Measurements from ENCODE around the gene ADRA2B.

The ADRA2B gene

GRCh38 chr2:96109931-96110511 is 6.3 kb downstream of the ADRA2B start:
- H3K27ac ChIP-seq, result no peak overlapping the region
- H3K4me3 ChIP-seq, result no peak overlapping the region

- H3K4me3 ChIP-seq, result no peak overlapping the region
- peak overlapping the region in 1 of 21 experiments; percentile 11 for H3K27ac ChIP-seq
Measured at GRCh38 chr2:96109361-96109680, 7.0 kb downstream of the ADRA2B start.

GRCh38 chr2:96108541-96109360 is 7.6 kb downstream of the ADRA2B start:
- peak overlapping the region in 1 of 21 experiments; percentile 11 for H3K27ac ChIP-seq
- H3K4me3 ChIP-seq, result no peak overlapping the region

GRCh38 chr2:96108151-96108540 is 8.2 kb downstream of the ADRA2B start:
- Histone ChIP-seq H3K27ac (no peak overlapping the region), H3K4me3 (no peak overlapping the region)

GRCh38 chr2:96107708-96108065 is 8.7 kb downstream of the ADRA2B start:
- no peak overlapping the region for H3K4me3 ChIP-seq
- H3K27ac ChIP-seq, result no peak overlapping the region

GRCh38 chr2:96106991-96107707 is 9.2 kb downstream of the ADRA2B start:
- no peak overlapping the region for H3K4me3 ChIP-seq
- H3K27ac ChIP-seq, result no peak overlapping the region

- H3K4me3 ChIP-seq, result no peak overlapping the region
- no peak overlapping the region for H3K27ac ChIP-seq
Measured at GRCh38 chr2:96105994-96106715, 10.2 kb downstream of the ADRA2B start.

GRCh38 chr2:96105152-96105915 is 11.0 kb downstream of the ADRA2B start:
- Histone ChIP-seq H3K4me3 (no peak overlapping the region), H3K27ac (no peak overlapping the region)

- no peak overlapping the region for H3K27ac ChIP-seq
- no peak overlapping the region for H3K4me3 ChIP-seq
Measured at GRCh38 chr2:96104487-96104861, 11.9 kb downstream of the ADRA2B start.

- Histone ChIP-seq H3K27ac (no peak overlapping the region), H3K4me3 (no peak overlapping the region)
Measured at GRCh38 chr2:96103761-96104486, 12.4 kb downstream of the ADRA2B start.

- Histone ChIP-seq H3K27ac (no peak overlapping the region), H3K4me3 (no peak overlapping the region)
Measured at GRCh38 chr2:96103187-96103601, 13.2 kb downstream of the ADRA2B start.

- H3K27ac ChIP-seq, result no peak overlapping the region
- H3K4me3 ChIP-seq, result no peak overlapping the region
Measured at GRCh38 chr2:96102596-96103186, 13.7 kb downstream of the ADRA2B start.

- no peak overlapping the region for H3K4me3 ChIP-seq
- H3K27ac ChIP-seq, result no peak overlapping the region
Measured at GRCh38 chr2:96100893-96101304, 15.5 kb downstream of the ADRA2B start.

- Histone ChIP-seq H3K27ac (no peak overlapping the region), H3K4me3 (no peak overlapping the region)
Measured at GRCh38 chr2:96099861-96100798, 16.2 kb downstream of the ADRA2B start.

- Histone ChIP-seq H3K4me3 (no peak overlapping the region), H3K27ac (no peak overlapping the region)
Measured at GRCh38 chr2:96098900-96099590, 17.3 kb downstream of the ADRA2B start.

- Histone ChIP-seq H3K27ac (no peak overlapping the region), H3K4me3 (no peak overlapping the region)
Measured at GRCh38 chr2:96097951-96098823, 18.2 kb downstream of the ADRA2B start.

Data from skin epidermis (tissue), 12 donors.